Psoas muscle (tissue), 8 donors: ENCODE data around the gene MAG. TPM values are rescaled to one million over a fixed set of nuclear protein-coding genes. Genes with fewer than 3 reads are reported as not detected.

Experiments
- ATAC-seq, 4 donors: fragments of 200-7000 bp; cut with Tn5 transposase; one replicate each; pipeline ENCODE4 v1.9.1; 2020; ENCODE audit warnings: moderate library complexity in 3 of 4, mild to moderate bottlenecking in 2 of 4
- DNase-seq, 2 donors: peaks; one replicate each; pipeline ENCODE4 v3.0.0-alpha.2; 2020
- H3K27ac ChIP-seq: fragments of 200-600 bp; one replicate; pipeline ENCODE4 v1.8.0; 2022
- H3K27me3 ChIP-seq, 3 donors: fragments of 200-600 bp in 1 of 3; one replicate each; pipeline versions ENCODE4 v1.6.1 to v1.8.0; 2013 to 2022; ENCODE audit warnings: low read length in 2 of 3, mild to moderate bottlenecking in 2 of 3, moderate library complexity in 1 of 3; ENCODE audit not compliant: insufficient read depth in 3 of 3
- H3K36me3 ChIP-seq, 2 donors: fragments of 200-600 bp in 1 of 2; one replicate each; pipeline versions ENCODE4 v1.6.1 to v1.8.0; 2013 to 2022; ENCODE audit warnings: low read depth in 1 of 2, mild to moderate bottlenecking in 1 of 2, moderate library complexity in 1 of 2; ENCODE audit not compliant: insufficient read depth in 1 of 2
- H3K4me1 ChIP-seq: fragments of 200-600 bp; one replicate; pipeline ENCODE4 v1.8.0; 2022
- H3K4me3 ChIP-seq: fragments of 200-600 bp; one replicate; pipeline ENCODE4 v1.8.0; 2022; ENCODE audit warnings: mild to moderate bottlenecking
- H3K9me3 ChIP-seq: fragments of 200-600 bp; one replicate; pipeline ENCODE4 v1.8.0; 2022
- WGBS, 3 donors: extraction: QIAGEN DNeasy Blood & Tissue Kit; methylation state at CpG; one replicate each; pipeline versions ENCODE4 v1.1.6 to v1.1.7; 2013; 5-methylcytosine and 5-hydroxymethylcytosine counted together
- intact Hi-C, 2 donors: fragments of 100-400 bp; cut with DNase I; formaldehyde crosslinking; loops; one replicate each; pipeline versions ENCODE4 v1.11.0 to v1.14.2; 2022
- polyA plus RNA-seq, 3 donors: library from polyadenylated mRNA; stranded (reverse); fragments of 200-250 nt; gene quantifications; one replicate each; pipeline ENCODE4 v1.2.3, GENCODE V29; 2013
- total RNA-seq, 4 donors: library from RNA; stranded (reverse); fragmentation: NEBNext Ultra II Directional in 2 of 4; extraction: Animal tissue kit (Norgen Biotek cat#: 25700) in 2 of 4; gene quantifications; one replicate each; pipeline versions ENCODE4 v1.2.1 to v1.2.4, GENCODE V29; 2021 to 2023
- TF ChIP-seq, protein P1 (sequence below): fragments of 200-600 bp; IDR thresholded peaks from one replicate; pipeline ENCODE4 v1.8.0; 2022; ENCODE audit warnings: antibody characterized with exemption
- donor health status: healthy with polysubstance abuse.
- donor health status: DM: no; HTN: no; CAD: no; lungs with moderate emphysema.
- donor health status: Bipolar disorder and iron deficiency.
- donor health status: healthy.
- donor health status: DM: yes; HTN: yes; CAD: no.
- donor health status: DM: no; HTN: no; CAD: no.
- donor health status: DM: no; HTN: no; CAD: no.
- donor health status: DM: yes; HTN: yes; CAD: no.

The MAG gene
- total and polyA plus RNA-seq, 7 donors = 0.05 to 0.30 (median 0.11) TPM; not detected in 4

GRCh38 chr19:35287713-35288112 is 4.2 kb upstream of the MAG start:
- DNase-seq (no peak), ATAC-seq (no peak)
- Histone ChIP-seq H3K27me3 (no peaks in the 10 kb centered on the region), H3K4me3 (no peak overlapping the region), H3K36me3 (no peaks in the 10 kb centered on the region), H3K27ac (no peak overlapping the region), H3K4me1 (no peaks in the 10 kb centered on the region), H3K9me3 (no peaks in the 10 kb centered on the region)
- TF ChIP-seq, protein P1, sequence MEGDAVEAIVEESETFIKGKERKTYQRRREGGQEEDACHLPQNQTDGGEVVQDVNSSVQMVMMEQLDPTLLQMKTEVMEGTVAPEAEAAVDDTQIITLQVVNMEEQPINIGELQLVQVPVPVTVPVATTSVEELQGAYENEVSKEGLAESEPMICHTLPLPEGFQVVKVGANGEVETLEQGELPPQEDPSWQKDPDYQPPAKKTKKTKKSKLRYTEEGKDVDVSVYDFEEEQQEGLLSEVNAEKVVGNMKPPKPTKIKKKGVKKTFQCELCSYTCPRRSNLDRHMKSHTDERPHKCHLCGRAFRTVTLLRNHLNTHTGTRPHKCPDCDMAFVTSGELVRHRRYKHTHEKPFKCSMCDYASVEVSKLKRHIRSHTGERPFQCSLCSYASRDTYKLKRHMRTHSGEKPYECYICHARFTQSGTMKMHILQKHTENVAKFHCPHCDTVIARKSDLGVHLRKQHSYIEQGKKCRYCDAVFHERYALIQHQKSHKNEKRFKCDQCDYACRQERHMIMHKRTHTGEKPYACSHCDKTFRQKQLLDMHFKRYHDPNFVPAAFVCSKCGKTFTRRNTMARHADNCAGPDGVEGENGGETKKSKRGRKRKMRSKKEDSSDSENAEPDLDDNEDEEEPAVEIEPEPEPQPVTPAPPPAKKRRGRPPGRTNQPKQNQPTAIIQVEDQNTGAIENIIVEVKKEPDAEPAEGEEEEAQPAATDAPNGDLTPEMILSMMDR = no peak
- 89 to 94% (median 90%) methylated on average over 9 to 10 of the region's 10 CpGs for WGBS, 3 donors
- intact Hi-C loops = no loop called here

- Histone ChIP-seq H3K4me1 (no peaks in the 10 kb centered on the region), H3K27me3 (peaks cover 0 to 5% (median 0%) of the 10 kb centered on the region in 3 donors), H3K27ac (no peak overlapping the region), H3K9me3 (no peaks in the 10 kb centered on the region), H3K4me3 (no peak overlapping the region), H3K36me3 (no peaks in the 10 kb centered on the region)
- intact Hi-C loops = no loop called here
- no peak for ATAC-seq
- TF ChIP-seq, protein P1 = no peak
- 13 to 63% (median 17%) methylated on average over 2 of the region's 2 CpGs for WGBS, 3 donors
- no peak for DNase-seq
Measured at GRCh38 chr19:35288331-35288730, 3.6 kb upstream of the MAG start.

DNA sequence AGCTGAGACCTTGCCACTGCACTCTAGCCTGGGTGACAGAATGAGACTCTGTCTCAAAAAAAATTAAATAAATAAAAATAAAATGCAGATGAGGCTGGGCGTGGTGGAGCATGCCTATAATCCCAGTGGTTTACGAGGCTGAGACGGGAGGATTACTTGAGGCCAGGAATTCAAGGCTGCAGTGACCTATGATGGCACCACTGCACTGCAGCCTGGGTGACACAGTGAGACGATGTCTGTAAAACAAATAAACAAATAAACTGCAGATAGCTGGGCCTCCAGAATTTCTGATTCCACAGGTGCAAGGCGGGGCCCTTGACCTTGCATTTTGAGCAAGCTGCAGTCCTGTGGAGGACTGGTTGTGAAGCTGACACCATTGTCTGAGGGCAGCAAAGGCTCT is 3.1 kb upstream of the MAG start:
- WGBS, 3 donors = 53 to 65% (median 54%) methylated on average over 5 of the region's 5 CpGs

GRCh38 chr19:35290381-35291127 is 1.4 kb upstream of the MAG start:
- ATAC-seq (no peak), DNase-seq (no peak)
- intact Hi-C loops = no loop called here
- Histone ChIP-seq H3K4me3 (no peak overlapping the region), H3K36me3 (no peaks in the 10 kb centered on the region), H3K27ac (no peak overlapping the region), H3K9me3 (no peaks in the 10 kb centered on the region), H3K27me3 (peaks cover 0 to 19% (median 0%) of the 10 kb centered on the region in 3 donors), H3K4me1 (no peaks in the 10 kb centered on the region)
- 48 to 53% (median 51%) methylated on average over 19 to 20 of the region's 20 CpGs for WGBS, 3 donors
- TF ChIP-seq, protein P1 = no peak

More for the DNA sequence above, 3.1 kb upstream of the MAG start:
- intact Hi-C loops = no loop called here
- DNase-seq (no peak), ATAC-seq (no peak)
- no peaks in the 10 kb centered on the region for H3K4me1 ChIP-seq
- peaks cover 0 to 11% (median 0%) of the 10 kb centered on the region in 3 donors for H3K27me3 ChIP-seq
- H3K36me3 ChIP-seq = no peaks in the 10 kb centered on the region
- H3K4me3 ChIP-seq = no peak overlapping the region
- H3K27ac ChIP-seq = no peak overlapping the region
- TF ChIP-seq, protein P1 = no peak
- no peaks in the 10 kb centered on the region for H3K9me3 ChIP-seq
